ENCODE results near the gene ADAMTSL1.

- TF ChIP-seq CTCF (IDR thresholded peaks at IDR 0.05) = no peak
- no peak for TF ChIP-seq POLR2AphosphoS5 (IDR thresholded peaks at IDR 0.05)
- no peak for TF ChIP-seq POLR2A (IDR thresholded peaks at IDR 0.05)
These were observed 467.2 kb downstream of the ADAMTSL1 start for GRCh38 chr9:18941060-18941740.
